Esophagus (tissue), 2 donors: ENCODE data around the gene CATSPERZ. TPM values are rescaled to one million over a fixed set of nuclear protein-coding genes. Genes with fewer than 3 reads are reported as not detected.
"Not testable (repeated sequence)": the region's sequence is repeated elsewhere in the genome, so short reads cannot be mapped to it uniquely, and the experiment has no call there.

ENCODE experiments used
- H3K27ac ChIP-seq, 2 donors: one replicate each; pipeline ENCODE4 v1.5.1; 2013; ENCODE audit warnings: low read depth in 2 of 2, mild to moderate bottlenecking in 2 of 2, inconsistent platforms in 1 of 2, low read length in 1 of 2, moderate library complexity in 1 of 2
- H3K27me3 ChIP-seq, 2 donors: one replicate each; pipeline ENCODE4 v1.6.1; 2013; ENCODE audit warnings: low read length in 2 of 2, control low read depth in 1 of 2, mild to moderate bottlenecking in 1 of 2; ENCODE audit not compliant: insufficient read depth in 2 of 2, control insufficient read depth in 1 of 2
- H3K36me3 ChIP-seq, 2 donors: one replicate each; pipeline ENCODE4 v1.6.1; 2013; ENCODE audit warnings: low read length in 1 of 2; ENCODE audit not compliant: control insufficient read depth in 2 of 2, insufficient read depth in 2 of 2
- H3K4me1 ChIP-seq, 2 donors: one replicate each; pipeline ENCODE4 v1.6.1; 2013; ENCODE audit warnings: low read length in 1 of 2; ENCODE audit not compliant: control insufficient read depth in 2 of 2, insufficient read depth in 2 of 2
- H3K4me3 ChIP-seq, 2 donors: one replicate each; pipeline ENCODE4 v1.5.1; 2013; ENCODE audit warnings: low read length in 2 of 2, mild to moderate bottlenecking in 2 of 2, low read depth in 1 of 2, moderate library complexity in 1 of 2
- H3K9me3 ChIP-seq, 2 donors: one replicate each; pipeline ENCODE4 v1.6.1; 2013; ENCODE audit warnings: mild to moderate bottlenecking in 2 of 2, low read depth in 1 of 2, low read length in 1 of 2, moderate library complexity in 1 of 2; ENCODE audit not compliant: control insufficient read depth in 2 of 2, insufficient read depth in 1 of 2
- WGBS, 2 donors: extraction: QIAGEN DNeasy Blood & Tissue Kit; methylation state at CpG; one replicate each; pipeline ENCODE4 v1.1.7; 2013; 5-methylcytosine and 5-hydroxymethylcytosine counted together
- polyA plus RNA-seq, 2 donors: library from polyadenylated mRNA; stranded (reverse); fragments of 200-250 nt; gene quantifications; one replicate each; pipeline ENCODE4 v1.2.3, GENCODE V29; 2013
- donor health status: healthy with polysubstance abuse.
- donor health status: Bipolar disorder and iron deficiency.

Gene CATSPERZ
- polyA plus RNA-seq, 2 donors: 0.37 to 0.39 TPM

DNA sequence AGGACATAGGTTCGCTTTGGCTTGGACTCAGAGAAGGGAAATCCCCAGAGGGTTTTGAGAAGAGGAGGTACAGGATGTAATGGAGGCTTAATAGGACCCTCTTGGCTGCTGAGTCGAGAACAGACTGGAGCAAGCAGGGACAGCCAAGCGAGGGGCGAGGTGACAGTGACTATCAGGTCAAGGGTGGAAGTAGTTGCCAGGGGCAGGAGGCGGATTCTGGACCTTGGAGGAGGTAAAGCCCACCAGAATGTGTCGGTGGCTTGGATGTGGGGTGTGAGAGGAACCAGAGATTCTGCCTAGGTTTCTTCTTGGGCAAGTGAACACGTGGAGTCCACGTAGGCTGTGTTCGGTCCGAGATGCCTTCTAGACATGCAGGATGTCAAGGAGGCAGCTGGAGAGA, 12.8 kb downstream of the CATSPERZ start:
- peaks cover 0 to 14% of the 10 kb centered on the region in 2 donors for H3K4me1 ChIP-seq
- H3K36me3 ChIP-seq: peaks cover 0 to 21% of the 10 kb centered on the region in 2 donors
- no peaks in the 10 kb centered on the region for H3K27me3 ChIP-seq
- H3K27ac ChIP-seq: peak overlapping the region; percentile 37 to 71
- WGBS, 2 donors: 62 to 70% methylated on average over 10 of the region's 10 CpGs
- no peak overlapping the region for H3K4me3 ChIP-seq
- H3K9me3 ChIP-seq: no peaks in the 10 kb centered on the region

DNA sequence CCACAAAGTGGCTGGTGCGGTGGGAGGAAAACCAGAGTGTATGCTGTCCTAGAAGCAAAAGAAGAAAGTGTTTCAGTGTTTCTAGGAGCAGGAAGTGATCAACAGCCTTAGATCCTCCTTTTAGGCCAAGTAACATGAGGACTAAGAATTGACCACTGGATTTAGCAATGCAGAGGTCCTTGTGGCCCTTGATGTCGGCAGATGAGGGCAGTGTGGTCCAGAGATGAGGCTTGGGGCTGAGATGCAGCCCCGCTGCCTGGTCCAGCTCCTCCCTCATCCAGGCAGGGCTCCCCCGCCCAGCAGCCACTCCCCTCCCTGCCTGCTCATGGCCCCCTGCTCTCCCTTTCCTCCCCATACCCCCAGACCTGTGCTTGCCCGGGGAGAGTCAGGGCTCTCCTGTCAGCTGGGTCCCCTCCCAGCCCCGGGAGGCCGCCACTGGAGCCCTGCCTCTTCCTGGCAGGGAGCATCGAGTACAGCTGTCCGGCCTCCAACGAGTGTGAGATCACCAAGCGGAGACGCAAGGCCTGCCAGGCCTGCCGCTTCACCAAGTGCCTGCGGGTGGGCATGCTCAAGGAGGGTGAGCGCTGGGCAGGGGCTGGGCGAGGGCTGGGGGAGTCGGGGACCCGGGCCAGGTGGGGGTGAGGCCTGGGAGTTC, 13.5 kb downstream of the CATSPERZ start:
- H3K27ac ChIP-seq: peak overlapping the region; percentile 37 to 71
- H3K4me3 ChIP-seq: no peak overlapping the region
- peaks cover 0 to 14% of the 10 kb centered on the region in 2 donors for H3K4me1 ChIP-seq
- H3K36me3 ChIP-seq: peaks cover 0 to 21% of the 10 kb centered on the region in 2 donors
- H3K27me3 ChIP-seq: no peaks in the 10 kb centered on the region
- WGBS, 2 donors: 46 to 54% methylated on average over 18 of the region's 18 CpGs
- H3K9me3 ChIP-seq: no peaks in the 10 kb centered on the region

DNA sequence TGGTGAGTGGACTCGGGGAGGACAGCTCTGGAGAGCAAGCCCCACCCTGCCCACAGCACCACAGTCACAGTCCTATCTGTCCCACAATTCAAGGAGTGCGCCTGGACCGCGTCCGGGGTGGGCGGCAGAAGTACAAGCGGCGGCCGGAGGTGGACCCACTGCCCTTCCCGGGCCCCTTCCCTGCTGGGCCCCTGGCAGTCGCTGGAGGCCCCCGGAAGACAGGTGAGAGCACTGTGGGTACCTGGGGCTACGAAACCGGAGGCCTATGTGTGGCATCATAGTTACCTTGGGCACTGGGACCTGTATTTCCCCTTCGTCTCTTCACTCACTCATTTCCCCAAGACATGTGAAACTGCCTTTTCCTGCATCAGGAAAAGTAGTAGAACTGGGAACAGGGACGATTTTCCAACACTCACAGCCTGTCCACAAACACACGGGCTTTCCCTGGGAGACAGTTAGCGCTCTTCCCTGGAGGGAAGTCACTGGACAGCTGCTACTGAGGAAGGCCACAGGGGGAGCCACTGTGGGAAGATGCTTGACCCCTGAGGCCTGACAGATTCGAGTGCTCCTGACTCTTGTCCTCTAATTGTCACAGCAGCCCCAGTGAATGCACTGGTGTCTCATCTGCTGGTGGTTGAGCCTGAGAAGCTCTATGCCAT, 14.1 kb downstream of the CATSPERZ start:
- H3K27ac ChIP-seq: peak overlapping the region; percentile 36 to 71
- no peaks in the 10 kb centered on the region for H3K27me3 ChIP-seq
- WGBS, 2 donors: 75 to 78% methylated on average over 19 of the region's 19 CpGs
- H3K36me3 ChIP-seq: peaks cover 0 to 21% of the 10 kb centered on the region in 2 donors
- peaks cover 0 to 20% of the 10 kb centered on the region in 2 donors for H3K4me1 ChIP-seq
- H3K9me3 ChIP-seq: no peaks in the 10 kb centered on the region
- no peak overlapping the region for H3K4me3 ChIP-seq

DNA sequence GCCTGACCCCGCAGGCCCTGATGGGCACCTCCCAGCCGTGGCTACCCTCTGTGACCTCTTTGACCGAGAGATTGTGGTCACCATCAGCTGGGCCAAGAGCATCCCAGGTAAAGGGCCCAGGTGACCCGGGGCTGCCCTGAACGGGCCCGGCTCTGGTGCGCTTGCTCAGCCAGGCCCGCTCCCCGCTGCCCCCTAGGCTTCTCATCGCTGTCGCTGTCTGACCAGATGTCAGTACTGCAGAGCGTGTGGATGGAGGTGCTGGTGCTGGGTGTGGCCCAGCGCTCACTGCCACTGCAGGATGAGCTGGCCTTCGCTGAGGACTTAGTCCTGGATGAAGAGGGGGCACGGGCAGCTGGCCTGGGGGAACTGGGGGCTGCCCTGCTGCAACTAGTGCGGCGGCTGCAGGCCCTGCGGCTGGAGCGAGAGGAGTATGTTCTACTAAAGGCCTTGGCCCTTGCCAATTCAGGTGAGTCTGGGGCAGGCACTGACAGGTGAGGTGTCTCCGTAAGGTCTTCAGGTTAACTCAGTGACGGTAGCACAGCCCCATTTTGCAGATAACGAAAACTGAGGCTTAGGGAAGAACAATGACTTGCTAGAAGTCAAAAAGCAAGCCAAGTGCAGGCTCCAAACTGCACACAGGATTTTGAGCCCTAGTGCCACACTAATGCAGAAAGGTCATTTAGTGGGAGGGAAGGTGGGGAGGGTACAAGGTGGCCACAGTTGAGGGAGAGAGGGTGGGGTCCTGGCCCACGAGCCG, 14.8 kb downstream of the CATSPERZ start:
- H3K27ac ChIP-seq: no peak overlapping the region
- H3K4me3 ChIP-seq: no peak overlapping the region
- H3K9me3 ChIP-seq: no peaks in the 10 kb centered on the region
- H3K4me1 ChIP-seq: peaks cover 0 to 24% of the 10 kb centered on the region in 2 donors
- no peaks in the 10 kb centered on the region for H3K27me3 ChIP-seq
- H3K36me3 ChIP-seq: peaks cover 0 to 21% of the 10 kb centered on the region in 2 donors
- 82 to 85% methylated on average over 24 of the region's 24 CpGs for WGBS, 2 donors

DNA sequence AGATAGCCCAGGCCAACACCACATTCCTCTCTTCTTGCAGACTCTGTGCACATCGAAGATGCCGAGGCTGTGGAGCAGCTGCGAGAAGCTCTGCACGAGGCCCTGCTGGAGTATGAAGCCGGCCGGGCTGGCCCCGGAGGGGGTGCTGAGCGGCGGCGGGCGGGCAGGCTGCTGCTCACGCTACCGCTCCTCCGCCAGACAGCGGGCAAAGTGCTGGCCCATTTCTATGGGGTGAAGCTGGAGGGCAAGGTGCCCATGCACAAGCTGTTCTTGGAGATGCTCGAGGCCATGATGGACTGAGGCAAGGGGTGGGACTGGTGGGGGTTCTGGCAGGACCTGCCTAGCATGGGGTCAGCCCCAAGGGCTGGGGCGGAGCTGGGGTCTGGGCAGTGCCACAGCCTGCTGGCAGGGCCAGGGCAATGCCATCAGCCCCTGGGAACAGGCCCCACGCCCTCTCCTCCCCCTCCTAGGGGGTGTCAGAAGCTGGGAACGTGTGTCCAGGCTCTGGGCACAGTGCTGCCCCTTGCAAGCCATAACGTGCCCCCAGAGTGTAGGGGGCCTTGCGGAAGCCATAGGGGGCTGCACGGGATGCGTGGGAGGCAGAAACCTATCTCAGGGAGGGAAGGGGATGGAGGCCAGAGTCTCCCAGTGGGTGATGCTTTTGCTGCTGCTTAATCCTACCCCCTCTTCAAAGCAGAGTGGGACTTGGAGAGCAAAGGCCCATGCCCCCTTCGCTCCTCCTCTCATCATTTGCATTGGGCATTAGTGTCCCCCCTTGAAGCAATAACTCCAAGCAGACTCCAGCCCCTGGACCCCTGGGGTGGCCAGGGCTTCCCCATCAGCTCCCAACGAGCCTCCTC, 15.7 kb downstream of the CATSPERZ start:
- peak overlapping the region; percentile 9 to 40 for H3K27ac ChIP-seq
- H3K4me3 ChIP-seq: not testable (repeated sequence)

GRCh38 chr11:64316672-64317324, 16.6 kb downstream of the CATSPERZ start:
- no peaks in the 10 kb centered on the region for H3K27me3 ChIP-seq
- H3K9me3 ChIP-seq: no peaks in the 10 kb centered on the region
- H3K27ac ChIP-seq: peak overlapping the region; percentile 84 to 99
- H3K4me3 ChIP-seq: peak overlapping the region; percentile 62 to 76
- H3K4me1 ChIP-seq: peaks cover 0 to 18% of the 10 kb centered on the region in 2 donors
- peaks cover 0 to 25% of the 10 kb centered on the region in 2 donors for H3K36me3 ChIP-seq
- WGBS, 2 donors: 4 to 5% methylated on average over 29 to 32 of the region's 32 CpGs

More for the DNA sequence above, 15.7 kb downstream of the CATSPERZ start:
- 64 to 75% methylated on average over 21 to 25 of the region's 25 CpGs for WGBS, 2 donors
- Histone ChIP-seq H3K36me3 (peaks cover 0 to 25% of the 10 kb centered on the region in 2 donors), H3K4me1 (peaks cover 0 to 23% of the 10 kb centered on the region in 2 donors)
- not testable (repeated sequence) for H3K9me3 ChIP-seq, H3K27me3 ChIP-seq

GRCh38 chr11:64317325-64317960, 17.3 kb downstream of the CATSPERZ start, which contains the start of gene TRMT112:
TRMT112 (minus strand) TSS chr11:64317559; CDS start chr11:64317526, 33 bp downstream.
- Histone ChIP-seq H3K27me3 (no peaks in the 10 kb centered on the region), H3K36me3 (peaks cover 0 to 25% of the 10 kb centered on the region in 2 donors), H3K9me3 (no peaks in the 10 kb centered on the region), H3K4me3 (peak within 1 kb of the TSS; percentile 62 to 76), H3K27ac (peak within 1 kb of the TSS; percentile 84 to 99), H3K4me1 (peaks cover 0 to 20% of the 10 kb centered on the region in 2 donors)
- 0 to 1% methylated on average over 43 of the region's 43 CpGs for WGBS, 2 donors

DNA sequence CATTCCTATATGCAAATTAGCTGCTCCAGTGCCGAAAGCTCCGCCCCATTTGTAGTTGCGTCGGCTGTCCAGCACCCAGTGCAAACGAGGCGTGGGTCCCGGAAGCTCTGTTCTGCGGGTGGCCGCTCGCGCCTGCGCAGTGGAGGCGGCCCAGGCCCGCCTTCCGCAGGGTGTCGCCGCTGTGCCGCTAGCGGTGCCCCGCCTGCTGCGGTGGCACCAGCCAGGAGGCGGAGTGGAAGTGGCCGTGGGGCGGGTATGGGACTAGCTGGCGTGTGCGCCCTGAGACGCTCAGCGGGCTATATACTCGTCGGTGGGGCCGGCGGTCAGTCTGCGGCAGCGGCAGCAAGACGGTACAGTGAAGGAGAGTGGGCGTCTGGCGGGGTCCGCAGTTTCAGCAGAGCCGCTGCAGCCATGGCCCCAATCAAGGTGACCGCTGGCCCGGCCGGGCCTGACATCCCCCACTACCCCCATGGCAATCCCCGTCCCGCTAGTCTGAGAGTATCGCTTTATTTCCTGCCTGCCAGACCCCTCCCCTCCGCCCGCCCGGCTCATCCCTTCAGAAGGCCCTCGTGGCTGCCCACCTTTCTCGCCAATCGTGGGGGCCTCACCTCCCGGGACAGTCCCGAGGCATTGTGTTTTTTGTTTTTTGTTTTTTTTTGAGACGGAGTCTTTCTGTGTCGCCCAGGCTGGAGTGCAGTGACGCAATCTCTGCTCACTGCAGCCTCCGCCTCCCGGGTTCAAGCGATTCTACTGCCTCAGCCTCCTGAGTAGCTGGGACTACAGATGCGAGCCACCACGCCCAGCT, 18.0 kb downstream of the CATSPERZ start, which contains the start of gene PRDX5:
TSS of gene PRDX5 (plus strand) at position 161 of the 805 bp plus-strand sequence. CDS start at position 256, 95 bp downstream.
- Histone ChIP-seq H3K9me3 (no peaks in the 10 kb centered on the region), H3K27me3 (no peaks in the 10 kb centered on the region), H3K4me1 (peaks cover 0 to 27% of the 10 kb centered on the region in 2 donors), H3K4me3 (peak within 1 kb of the TSS; percentile 62 to 76), H3K36me3 (peaks cover 0 to 30% of the 10 kb centered on the region in 2 donors), H3K27ac (peak within 1 kb of the TSS; percentile 84 to 99)
- 0% methylated on average over 60 to 61 of the region's 61 CpGs for WGBS, 2 donors
